ENCODE results near the gene ATP5PB.

The ATP5PB gene, protein sequence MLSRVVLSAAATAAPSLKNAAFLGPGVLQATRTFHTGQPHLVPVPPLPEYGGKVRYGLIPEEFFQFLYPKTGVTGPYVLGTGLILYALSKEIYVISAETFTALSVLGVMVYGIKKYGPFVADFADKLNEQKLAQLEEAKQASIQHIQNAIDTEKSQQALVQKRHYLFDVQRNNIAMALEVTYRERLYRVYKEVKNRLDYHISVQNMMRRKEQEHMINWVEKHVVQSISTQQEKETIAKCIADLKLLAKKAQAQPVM

DNA sequence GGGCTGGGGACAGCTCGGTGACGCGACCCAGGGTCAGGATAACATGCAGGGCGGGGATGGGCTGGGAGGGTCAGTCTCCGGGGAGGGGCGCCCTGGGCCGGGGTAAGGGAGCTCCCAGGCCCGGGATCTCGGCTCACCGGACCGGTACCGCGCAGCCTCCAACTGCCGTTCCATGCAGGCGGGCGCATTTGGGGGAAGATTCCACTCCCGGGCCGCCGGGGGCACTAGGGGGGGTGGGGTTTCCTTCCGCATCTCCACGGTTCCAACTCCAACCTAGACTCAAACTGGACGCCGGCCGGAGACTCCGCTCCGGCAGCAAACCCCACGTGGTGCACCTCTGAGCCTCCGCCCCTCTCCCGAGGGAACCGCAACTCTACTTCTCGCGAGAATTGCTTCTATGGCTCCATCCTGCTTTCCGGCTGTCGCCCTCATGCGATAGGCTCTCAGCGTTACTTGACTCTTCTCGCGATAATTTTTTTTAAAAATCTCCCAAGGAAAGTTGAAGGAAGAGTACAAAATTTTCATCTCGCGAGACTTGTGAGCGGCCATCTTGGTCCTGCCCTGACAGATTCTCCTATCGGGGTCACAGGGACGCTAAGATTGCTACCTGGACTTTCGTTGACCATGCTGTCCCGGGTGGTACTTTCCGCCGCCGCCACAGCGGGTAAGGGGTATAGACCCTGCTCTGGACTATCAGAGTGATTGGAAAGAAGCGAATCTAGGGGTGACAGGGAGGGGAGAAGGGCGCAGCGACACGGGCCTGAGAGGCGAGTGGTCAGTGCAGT lies at the start of gene ATP5PB, which contains the start of gene WDR77:
Gene ATP5PB, plus strand, starts transcription at position 547 of the 785 bp plus-strand sequence. Its CDS starts 78 bp downstream, at position 625.
Gene WDR77, minus strand, starts transcription at position 339 of the 785 bp plus-strand sequence. Its CDS starts 87 bp downstream, at position 252.
- peak; percentile 99 for DNase-seq (ENCODE audit: low spot score)

DNA sequence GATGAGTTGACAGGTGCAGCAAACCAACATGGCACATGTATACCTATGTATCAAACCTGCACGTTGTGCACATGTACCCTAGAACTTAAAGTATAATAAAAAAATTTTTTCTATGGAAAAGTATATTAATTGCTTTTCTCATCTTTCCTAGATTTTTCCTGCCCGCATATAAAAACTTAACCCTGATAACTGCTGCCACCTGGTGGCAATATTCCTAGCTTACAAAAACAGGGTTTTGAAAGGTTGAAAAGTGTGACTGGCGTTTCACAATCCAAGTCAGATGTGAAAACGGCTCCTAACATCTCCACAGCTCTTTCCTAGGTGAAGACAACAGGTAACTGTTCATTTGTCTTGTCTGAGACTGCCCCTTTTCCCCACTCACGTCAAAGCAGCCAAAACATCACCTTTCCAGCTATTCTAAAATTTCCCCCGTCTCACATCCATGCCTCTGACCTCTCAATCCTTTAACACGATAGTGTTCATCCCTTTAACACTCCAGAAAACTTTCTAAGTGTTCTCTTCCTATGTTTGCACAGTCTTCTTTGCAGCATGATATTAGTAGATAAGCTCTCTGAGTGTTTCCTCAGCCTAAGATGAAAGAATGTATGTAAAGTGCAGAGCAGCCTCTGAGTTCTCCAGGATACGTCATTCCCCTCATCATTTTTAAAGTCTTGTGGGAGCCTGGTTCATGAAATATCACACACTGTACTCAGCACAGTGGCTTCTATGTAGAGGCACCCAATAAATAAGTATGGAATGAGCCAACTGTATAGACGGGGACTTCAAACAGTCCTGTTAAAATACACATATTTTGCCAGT lies 49.3 kb upstream of the ATP5PB start:
- peak; percentile 48 for DNase-seq (ENCODE audit: low spot score)

DNA sequence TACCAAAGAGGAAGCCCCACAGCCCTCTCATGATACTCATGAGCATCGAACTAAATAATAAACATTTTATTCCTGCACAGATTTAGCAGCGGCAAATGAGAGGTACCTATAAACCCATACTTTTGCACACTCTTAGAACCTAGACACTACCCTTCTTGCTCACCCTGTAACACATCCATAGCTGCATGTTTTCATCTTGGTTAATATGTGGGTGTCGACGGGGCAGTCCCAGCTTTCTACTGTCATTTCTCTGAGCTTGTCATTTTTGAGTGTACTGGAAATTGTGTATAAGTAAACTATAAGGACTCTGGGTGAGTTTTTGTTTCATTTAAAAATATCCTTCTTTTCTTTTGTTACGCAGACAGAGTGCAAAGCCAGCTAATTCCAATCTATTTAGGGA lies 47.2 kb upstream of the ATP5PB start:
- DNase-seq (ENCODE audit: low spot score): no peak

DNA sequence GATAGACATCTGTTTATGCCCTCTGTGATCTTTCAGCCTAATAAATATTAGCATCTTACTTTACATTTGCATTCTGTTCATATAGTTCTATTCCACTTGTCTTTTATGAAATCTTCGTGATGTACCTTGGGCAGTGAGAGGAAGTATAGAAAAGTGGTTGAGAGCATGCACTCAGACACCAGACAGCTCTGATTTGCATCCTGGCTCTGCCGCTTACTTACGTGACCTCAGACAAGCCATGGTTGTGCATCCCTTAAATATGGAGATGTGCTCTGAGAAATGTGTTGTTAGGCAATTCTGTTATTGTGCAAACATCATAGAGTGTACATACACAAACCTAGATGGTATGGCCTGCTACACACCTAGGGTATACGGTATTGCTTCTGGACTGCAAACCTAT lies 44.7 kb upstream of the ATP5PB start:
- no peak for DNase-seq (ENCODE audit: low spot score)

DNA sequence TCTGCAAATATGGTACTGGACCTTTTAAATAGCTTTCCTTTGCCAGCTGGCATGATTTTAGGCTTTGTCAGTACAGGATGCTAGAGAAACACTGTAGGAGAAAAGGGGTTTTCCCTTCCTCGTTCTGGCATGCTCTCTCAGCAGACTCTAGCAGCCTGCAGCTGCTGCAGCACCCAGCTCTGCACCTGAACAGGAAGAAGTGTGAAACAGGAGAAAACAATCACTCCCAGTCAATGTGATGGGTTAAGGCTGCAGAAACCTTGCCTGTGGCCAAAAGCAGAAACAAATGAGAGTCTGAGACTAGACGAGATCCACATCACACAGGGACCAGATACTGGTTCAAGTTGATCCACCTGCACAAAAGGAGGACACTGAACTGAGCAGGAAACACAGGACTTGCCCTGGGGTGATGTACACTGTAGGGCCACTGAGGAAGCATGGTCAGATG lies 42.9 kb upstream of the ATP5PB start:
- DNase-seq (ENCODE audit: low spot score): peak; percentile 55

DNA sequence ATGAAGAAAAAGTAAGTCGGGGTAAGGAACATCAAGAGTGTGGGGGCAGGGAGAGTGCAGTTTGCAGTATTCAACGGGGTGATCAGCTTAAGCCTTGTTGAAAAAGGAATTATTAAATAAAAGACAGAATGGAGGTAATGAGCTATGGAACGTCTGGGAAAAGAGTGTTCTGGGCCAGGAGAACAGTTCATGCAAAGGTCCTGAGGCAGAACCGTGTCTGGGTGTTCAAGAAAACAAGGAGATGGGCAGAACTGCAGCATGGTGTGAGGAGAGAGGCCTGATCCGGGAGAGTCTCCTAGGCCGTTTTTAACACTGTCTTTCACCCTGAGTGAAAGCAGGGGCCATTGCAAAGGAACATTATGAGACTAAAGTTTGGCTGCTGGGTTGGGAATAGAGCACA lies 42.0 kb upstream of the ATP5PB start:
- DNase-seq (ENCODE audit: low spot score): no peak

DNA sequence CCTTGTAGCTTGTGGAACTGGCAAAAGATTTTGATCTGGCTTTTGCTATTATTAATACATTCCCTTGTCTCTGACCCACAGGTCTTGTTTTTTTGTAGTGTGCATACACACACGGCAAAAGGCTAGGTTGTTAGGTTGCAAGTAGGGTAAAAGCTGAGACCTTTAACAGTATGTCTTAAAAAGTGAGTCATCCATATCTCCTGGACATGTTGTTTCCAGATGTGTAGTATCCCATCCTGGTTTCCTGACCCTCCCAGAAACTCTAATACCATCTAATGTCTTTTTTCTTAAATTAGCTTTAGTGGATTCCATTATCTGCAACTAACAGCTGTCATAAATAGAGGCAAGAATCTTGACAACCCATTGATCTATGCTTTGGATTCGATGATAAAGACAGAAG lies 36.4 kb upstream of the ATP5PB start:
- DNase-seq (ENCODE audit: low spot score): no peak

DNA sequence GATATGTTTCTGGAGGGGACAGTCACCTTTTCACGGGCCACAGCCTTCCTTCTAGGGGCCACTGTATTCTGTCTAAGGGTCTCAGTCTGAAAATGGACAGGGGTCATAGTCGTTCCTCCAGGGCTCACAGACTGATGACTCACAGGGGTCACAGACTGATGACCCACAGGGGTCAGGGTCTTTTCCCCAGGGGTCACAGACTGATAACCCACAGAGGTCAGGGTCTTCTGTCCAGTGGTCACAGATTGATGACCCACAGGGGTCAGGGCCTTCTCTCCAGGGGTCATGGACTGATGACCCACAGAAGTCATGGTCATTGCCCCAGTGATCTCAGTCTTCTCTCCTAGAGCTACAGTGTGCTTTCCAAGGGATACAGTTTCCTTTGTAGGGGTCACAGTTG lies 34.5 kb upstream of the ATP5PB start:
- DNase-seq (ENCODE audit: low spot score): no peak

DNA sequence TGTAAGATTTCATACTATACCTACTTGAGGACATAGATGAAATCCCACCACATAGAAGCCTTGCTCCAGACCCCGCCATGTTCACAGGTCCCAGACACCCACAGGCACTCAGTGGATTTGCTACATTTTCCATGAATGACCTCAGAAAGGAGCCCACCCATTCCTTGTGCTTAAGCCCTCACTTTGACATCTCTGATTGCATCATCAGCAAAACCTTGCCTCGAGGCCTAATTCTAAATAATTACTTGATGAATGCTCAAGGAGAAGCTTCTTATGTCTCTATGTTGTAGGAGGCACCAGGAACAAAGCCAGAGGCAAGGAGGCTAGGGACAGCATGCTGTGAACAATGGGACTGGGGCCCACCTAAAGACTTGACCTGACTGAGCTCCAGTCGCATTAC lies 33.8 kb upstream of the ATP5PB start:
- no peak for DNase-seq (ENCODE audit: low spot score)

DNA sequence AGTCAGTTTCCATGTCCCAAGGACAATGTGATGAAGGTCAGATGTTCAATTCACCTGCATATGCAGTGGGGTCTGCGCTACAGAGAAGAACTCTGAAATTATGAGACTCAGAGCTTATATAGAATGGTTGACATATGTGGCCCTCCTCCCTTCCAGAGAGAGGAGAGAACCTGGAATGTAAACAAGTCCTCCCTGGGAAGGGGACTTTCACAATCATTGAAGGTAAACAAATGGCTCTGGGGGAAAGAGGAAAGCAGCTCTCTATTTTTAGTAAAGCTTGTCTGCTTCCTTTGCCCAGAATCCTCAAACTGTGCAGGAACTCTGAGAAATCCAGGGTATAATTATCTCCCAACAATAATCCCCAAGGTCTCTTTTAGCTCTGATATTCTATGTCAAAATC lies 31.5 kb upstream of the ATP5PB start:
- DNase-seq (ENCODE audit: low spot score): no peak

DNA sequence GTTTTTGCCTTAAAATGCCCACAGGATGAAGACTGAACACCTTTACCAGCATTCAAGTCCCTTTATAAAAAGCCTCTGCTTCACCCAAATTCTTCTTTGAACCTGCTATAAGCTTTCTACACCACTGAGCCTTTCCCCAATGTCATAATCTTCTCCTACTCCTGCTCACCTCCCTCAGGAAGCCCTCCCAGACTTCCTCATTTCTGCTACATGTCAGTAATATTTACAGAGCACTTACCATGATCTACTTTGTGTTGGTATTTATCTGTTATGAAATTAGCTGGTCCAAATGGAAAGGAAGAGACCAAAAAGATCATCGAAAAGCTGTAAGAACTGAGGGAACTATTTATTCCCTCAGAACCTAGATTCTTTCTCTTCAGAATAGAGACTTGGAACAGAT lies 30.2 kb upstream of the ATP5PB start:
- no peak for DNase-seq (ENCODE audit: low spot score)

DNA sequence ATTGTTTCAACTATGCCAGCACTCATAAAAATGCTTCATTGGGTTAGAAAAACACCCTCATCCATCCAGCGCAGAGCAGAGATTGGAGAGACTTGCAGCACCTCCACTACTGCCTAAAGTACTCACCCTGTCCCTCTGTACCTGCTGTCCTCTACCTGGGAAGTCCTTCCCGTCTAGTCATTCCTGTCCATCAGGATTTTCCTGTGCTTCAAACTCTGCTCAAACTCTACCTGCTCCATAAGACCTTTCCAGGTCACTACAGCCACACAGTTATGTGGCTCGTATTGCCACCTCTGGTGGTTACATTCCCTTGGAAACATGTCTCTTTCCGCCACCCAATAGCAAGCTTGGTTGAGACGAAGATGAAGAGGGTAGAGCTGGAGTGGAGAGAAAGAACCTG lies 28.9 kb upstream of the ATP5PB start:
- DNase-seq (ENCODE audit: low spot score): no peak

DNA sequence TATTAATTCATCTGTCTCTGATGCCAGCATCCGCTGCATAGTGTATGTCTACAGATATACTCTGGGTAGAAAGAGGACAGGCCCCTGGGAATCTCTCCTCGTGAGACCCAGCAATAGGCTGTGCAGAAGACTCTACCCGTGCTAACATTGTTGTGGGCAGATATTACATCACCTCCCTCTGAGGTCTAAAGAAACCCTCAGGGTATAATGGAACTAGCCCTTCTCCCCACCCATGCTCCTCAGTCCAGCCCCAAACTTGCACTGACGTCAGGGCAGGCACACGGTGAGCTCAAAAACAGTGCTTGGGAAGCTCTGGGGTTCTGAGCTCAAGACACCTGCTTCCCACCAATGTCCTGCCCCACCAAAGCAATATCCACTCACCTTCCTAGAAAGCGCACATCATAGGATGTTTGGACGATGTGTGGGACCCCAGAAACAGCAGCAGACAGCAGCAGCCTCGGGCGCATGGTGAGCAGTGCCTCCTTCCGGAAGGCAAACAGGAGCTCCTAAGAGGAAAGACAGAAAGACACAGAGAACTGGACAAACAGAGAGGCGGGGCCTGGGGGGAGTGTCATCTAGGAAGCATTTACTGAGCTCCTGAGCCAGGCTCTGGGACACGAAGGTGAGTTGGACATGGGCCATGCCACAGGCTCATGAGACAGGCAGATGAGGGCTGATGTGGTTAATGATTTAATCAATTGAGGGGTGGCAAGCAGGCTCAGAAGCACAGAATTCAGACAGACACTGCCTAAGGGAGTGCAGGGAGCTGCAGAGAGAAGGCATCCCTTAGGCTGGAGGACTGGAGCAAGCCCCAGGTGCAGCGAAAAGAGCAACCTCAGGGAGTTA lies 26.5 kb upstream of the ATP5PB start:
- no peak for DNase-seq (ENCODE audit: low spot score)

DNA sequence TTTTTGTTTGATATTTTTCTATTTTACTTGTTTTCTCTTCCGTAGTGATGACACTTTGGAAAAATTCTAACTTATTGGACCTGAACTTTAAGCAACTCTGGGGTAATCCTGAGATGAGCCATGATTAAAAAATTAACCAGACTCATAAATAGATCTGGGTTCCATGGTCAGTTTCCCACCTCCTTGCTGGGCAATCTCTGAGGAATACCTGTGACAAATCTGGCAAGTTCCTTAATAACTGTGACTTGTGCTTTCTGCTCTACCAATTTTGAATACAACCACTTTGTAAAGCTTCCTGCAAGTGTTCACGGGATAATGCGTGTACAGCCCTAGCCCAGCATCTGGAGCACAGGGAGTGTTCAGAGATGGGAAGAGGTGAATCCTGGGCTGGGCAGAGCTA lies 25.0 kb upstream of the ATP5PB start:
- DNase-seq (ENCODE audit: low spot score): no peak

DNA sequence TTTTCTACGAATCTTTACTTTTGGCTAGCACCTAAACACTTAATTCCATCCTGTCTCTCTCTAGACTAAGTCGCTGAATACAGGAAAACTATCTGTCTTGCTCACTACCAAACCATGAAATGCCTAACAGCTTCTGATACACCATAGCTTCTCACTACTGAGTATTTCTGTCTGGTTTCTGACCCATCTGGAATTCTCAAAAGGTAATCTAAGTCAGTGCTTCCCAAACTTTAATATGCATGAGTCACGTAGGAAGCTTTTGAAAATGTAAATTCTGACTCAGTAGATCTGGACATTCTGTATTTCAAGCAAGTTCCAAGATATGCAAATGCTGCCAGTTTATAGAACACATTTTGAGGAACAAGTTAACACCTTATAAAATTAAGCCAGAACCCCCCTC lies 12.5 kb upstream of the ATP5PB start:
- no peak for DNase-seq (ENCODE audit: low spot score)

DNA sequence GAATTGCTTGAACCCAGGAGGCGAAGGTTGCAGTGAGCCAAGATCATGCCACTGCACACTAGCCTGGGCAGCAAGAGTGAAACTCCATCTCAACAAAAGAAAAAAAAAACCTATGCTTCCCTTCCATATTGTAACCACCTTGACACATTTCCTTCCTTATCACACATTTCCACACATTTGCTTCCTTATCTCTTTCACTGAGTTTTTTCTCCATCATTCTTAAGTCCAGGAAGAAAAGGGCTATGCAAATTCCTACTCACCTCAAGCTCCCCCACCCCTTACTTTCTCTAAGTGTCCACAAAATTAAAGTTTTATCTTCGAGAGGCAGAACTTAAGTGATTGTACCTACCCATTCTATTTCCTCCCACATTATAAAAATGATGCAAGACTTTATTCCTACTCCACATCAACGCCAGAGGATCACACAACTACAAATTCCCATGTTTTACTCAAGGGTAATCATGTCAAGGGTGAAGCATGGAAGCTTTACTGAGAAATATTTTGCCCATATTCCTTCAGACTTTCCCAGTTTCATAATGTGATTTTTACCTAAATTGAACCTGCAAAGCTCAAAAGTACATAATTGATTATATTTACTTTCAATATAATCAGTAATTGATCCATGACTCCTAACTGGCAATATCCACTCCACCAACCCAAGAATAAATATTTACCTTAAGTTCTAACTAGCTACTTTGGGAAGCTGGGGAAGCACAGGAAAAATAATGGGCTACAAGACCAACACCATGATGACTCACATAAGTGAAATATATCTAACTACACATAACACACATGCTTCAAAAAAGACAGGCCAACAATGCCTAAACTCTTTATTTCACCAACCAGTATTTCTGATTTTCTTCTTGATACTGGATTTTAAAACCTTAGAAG lies 9.6 kb upstream of the ATP5PB start:
- no peak for DNase-seq (ENCODE audit: low spot score)

DNA sequence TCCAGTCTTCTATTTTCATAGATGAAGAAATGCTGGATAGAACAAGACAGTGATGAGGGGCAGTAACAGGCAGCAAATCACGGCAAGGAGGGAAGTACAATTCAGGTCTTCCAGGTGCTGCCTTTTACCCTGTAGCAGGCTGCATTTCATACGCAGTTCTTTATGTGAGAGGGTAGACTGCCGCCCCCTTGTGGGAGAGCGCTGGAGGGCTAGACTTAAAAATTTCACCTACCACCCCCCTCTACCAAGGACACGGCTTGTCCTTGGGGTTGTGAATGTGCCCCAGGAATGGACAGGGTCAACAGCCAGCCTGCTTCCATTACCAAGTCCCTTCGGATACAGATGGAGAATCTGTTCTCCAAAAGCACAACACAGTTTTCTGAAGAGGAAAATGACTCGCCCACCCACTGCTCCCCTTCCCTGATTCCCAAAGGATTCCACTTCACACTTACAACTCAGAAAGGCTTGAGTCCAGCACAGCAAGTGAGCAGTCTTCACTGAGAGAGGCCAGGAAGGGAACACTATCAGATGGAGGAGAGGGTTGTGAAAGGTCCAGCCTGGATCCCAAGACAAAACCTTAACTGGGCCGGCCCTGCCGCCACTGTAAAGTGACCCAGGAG lies 7.6 kb upstream of the ATP5PB start:
- DNase-seq (ENCODE audit: low spot score): peak; percentile 45

DNA sequence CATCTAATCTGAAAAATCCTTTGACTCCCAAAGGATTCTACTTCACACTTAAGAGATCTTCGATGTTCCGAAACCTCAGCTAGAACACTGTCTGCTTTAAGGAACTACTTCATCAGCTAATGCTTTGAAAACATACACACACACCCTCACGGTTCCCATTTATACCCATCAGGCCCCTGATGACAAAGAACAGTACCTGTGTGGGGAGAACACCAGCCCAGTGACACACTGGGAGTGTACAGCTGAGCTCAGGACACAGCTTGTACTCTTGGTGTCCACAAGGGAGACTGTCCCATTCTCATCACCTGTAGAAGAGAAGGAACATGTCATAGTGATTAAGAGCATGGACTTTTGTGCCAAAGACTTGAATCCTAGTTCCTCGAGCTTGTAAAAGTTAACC lies 6.8 kb upstream of the ATP5PB start:
- DNase-seq (ENCODE audit: low spot score): no peak

DNA sequence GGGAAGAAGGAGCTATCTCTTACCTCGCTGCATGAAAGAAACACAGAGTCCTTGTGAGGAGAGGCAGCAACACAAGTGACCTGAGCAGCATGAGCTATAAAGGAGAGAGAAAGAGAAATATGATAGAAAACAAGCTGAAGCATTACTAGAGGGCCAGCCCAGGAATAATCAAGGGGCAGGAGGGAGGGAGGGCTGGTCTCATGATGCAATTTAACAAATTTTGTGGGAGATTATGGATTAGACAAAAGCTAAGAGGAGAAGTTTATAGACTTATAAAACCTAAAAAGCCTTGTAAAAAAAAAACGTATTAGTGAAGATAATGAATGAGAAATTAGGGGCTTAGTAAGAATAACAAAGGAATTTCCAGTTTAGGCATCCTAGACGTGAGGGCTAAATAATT lies 5.2 kb upstream of the ATP5PB start:
- DNase-seq (ENCODE audit: low spot score): no peak

DNA sequence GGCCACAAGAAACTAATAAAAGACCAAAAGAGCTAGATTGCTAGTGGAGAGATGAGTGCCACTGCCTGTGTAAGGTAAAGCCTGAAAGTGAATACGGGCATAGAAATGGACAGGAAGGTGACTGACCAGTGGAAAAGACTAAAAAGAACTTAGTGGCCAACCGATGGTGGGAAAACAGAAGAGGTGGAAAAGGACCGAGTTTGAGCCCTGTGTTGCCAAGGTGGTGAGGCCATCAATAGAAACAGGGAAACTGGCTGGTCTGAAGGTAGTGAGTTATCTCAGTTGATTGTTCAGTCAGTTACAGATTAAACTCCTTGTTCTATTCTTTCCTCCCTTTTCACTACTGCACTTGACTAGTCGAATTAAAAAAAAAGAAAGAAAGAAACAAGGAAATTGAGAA lies 2.7 kb upstream of the ATP5PB start:
- no peak for DNase-seq (ENCODE audit: low spot score)

Measured in activated CD4-positive, alpha-beta T cell treated with anti-CD3 and anti-CD28 coated beads, Interleukin-2, Interleukin-4, amounts not matched to agents 100 ng/mL and 50 ng/mL, durations not matched to agents 16 hours and 8 hours (primary cell).